HG03135 (cell line): Measurements from ENCODE around the gene CAB39.

Source experiments
- ATAC-seq: cut with Tn5 transposase; IDR thresholded peaks from one replicate; pipeline ENCODE4 v1.9.1; 2021; ENCODE audit warnings: mild to moderate bottlenecking, moderate library complexity; ENCODE audit not compliant: unreplicated experiment

The CAB39 gene

GRCh38 chr2:230849633-230850357 is 137.2 kb downstream of the CAB39 start:
- ATAC-seq: no peak

- ATAC-seq: no peak
Measured at GRCh38 chr2:230850358-230850658, 137.7 kb downstream of the CAB39 start.

GRCh38 chr2:230852113-230852512 is 139.5 kb downstream of the CAB39 start:
- ATAC-seq: no peak

- no peak for ATAC-seq
Measured at GRCh38 chr2:230861552-230862255, 149.1 kb downstream of the CAB39 start.

- no peak for ATAC-seq
Measured at GRCh38 chr2:230862292-230862691, 149.7 kb downstream of the CAB39 start.

- ATAC-seq: no peak
Measured at GRCh38 chr2:230863031-230863430, 150.4 kb downstream of the CAB39 start.

- ATAC-seq: no peak
Measured at GRCh38 chr2:230863442-230864121, 150.9 kb downstream of the CAB39 start.

GRCh38 chr2:230864122-230864604 is 151.5 kb downstream of the CAB39 start:
- no peak for ATAC-seq

- peak; percentile 70 for ATAC-seq
Measured at GRCh38 chr2:230864605-230865306, 152.1 kb downstream of the CAB39 start, which contains the start of gene ITM2C. TSS of gene ITM2C (plus strand) at chr2:230864942. CDS start at chr2:230865026, 84 bp downstream.

GRCh38 chr2:230865307-230865765 is 152.7 kb downstream of the CAB39 start:
- ATAC-seq: no peak

GRCh38 chr2:230865766-230866755 is 153.4 kb downstream of the CAB39 start:
- ATAC-seq: no peak

GRCh38 chr2:230866756-230867523 is 154.3 kb downstream of the CAB39 start:
- no peak for ATAC-seq

- no peak for ATAC-seq
Measured at GRCh38 chr2:230868161-230868946, 155.7 kb downstream of the CAB39 start.

- ATAC-seq: no peak
Measured at GRCh38 chr2:230868947-230869913, 156.6 kb downstream of the CAB39 start.

GRCh38 chr2:230869914-230870543 is 157.4 kb downstream of the CAB39 start:
- ATAC-seq: no peak
